M059J (cell line): Measurements from ENCODE around the gene ARHGEF28. TPM values are rescaled to one million over a fixed set of nuclear protein-coding genes. Genes with fewer than 3 reads are reported as not detected.

Experiments used
- DNase-seq: peaks from one replicate; pipeline ENCODE4 v3.0.0-alpha.2; 2012; ENCODE audit warnings: low read depth
- total RNA-seq: library from RNA; depleted of rRNA; stranded (reverse); fragments of >200 nt; shearing (Covaris generic); gene quantifications from 2 replicates; pipeline ENCODE4 v1.2.3, GENCODE V29; 2014

The ARHGEF28 gene
- total RNA-seq, 1 experiment from 2014 or later = 12.0 TPM

GRCh38 chr5:73740274-73740790 lies 114.3 kb downstream of the ARHGEF28 start:
- no peak for DNase-seq

GRCh38 chr5:73743161-73743560 lies 117.2 kb downstream of the ARHGEF28 start:
- DNase-seq = no peak

- no peak for DNase-seq
These were observed 119.8 kb downstream of the ARHGEF28 start for GRCh38 chr5:73745836-73746235.

GRCh38 chr5:73746608-73747007 lies 120.6 kb downstream of the ARHGEF28 start:
- no peak for DNase-seq

GRCh38 chr5:73747696-73748380 lies 121.8 kb downstream of the ARHGEF28 start:
- DNase-seq = peak; percentile 38

GRCh38 chr5:73748510-73749400 lies 122.8 kb downstream of the ARHGEF28 start:
- DNase-seq = no peak

- DNase-seq = no peak
These were observed 123.7 kb downstream of the ARHGEF28 start for GRCh38 chr5:73749485-73750270.

- DNase-seq = peak; percentile 32
These were observed 125.4 kb downstream of the ARHGEF28 start for GRCh38 chr5:73751254-73751914.

- no peak for DNase-seq
These were observed 128.3 kb downstream of the ARHGEF28 start for GRCh38 chr5:73754254-73754653.

GRCh38 chr5:73757416-73757815 lies 131.4 kb downstream of the ARHGEF28 start:
- DNase-seq = no peak

GRCh38 chr5:73759771-73760170 lies 133.8 kb downstream of the ARHGEF28 start:
- DNase-seq = peak; percentile 80

- DNase-seq = peak; percentile 61
These were observed 137.5 kb downstream of the ARHGEF28 start for GRCh38 chr5:73763300-73764032.

GRCh38 chr5:73764586-73764985 lies 138.6 kb downstream of the ARHGEF28 start:
- DNase-seq = peak; percentile 94

GRCh38 chr5:73764996-73765395 lies 139.0 kb downstream of the ARHGEF28 start:
- DNase-seq = peak; percentile 27

GRCh38 chr5:73766902-73767301 lies 140.9 kb downstream of the ARHGEF28 start:
- DNase-seq = no peak

GRCh38 chr5:73770172-73771025 lies 144.4 kb downstream of the ARHGEF28 start:
- DNase-seq = no peak

- no peak for DNase-seq
These were observed 148.9 kb downstream of the ARHGEF28 start for GRCh38 chr5:73774924-73775323.

GRCh38 chr5:73776405-73776804 lies 150.4 kb downstream of the ARHGEF28 start:
- no peak for DNase-seq

- no peak for DNase-seq
These were observed 151.2 kb downstream of the ARHGEF28 start for GRCh38 chr5:73777192-73777591.
